ENCODE results near the gene FGF22.
"Not testable (repeated sequence)": the region's sequence is repeated elsewhere in the genome, so short reads cannot be mapped to it uniquely, and the experiment has no call there.

The FGF22 gene

GRCh38 chr19:622666-623065, 17.0 kb upstream of the FGF22 start:
- DNase-seq (ENCODE audit: low read depth): no peak

DNA sequence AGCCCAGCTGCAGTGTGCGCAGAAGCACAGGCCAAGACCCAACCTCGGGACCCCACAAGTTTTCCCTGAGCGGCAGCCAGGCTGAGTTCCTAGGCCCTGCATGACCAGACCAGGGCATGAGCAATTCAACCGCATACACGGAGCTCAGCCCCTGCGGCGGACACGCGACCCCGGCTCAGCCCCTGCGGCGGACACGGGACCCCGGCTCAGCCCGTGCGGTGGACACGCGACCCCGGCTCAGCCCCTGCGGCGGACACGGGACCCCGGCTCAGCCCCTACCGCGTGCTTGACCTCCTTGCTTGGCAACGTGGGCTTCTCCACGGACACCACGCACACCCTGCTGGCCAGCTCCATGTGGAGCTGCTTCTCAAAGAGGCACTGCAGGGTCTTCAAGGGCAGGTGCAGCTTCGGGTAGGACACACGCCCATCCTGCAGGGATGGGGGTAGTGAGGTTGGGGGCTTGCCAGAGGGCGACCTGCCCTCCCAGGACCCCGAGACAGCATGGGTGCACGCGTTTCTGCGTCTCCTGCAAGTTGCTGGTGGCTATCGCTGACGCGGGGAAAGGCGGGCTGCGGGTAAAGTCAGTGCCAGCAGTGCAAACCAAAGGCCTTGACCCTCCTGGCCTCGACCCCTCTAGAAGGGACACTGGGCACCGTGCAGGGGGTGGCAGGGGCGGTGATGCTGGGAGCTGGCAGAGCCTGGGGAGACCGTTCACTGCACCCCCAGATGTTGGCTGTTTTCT, 16.3 kb upstream of the FGF22 start:
- DNase-seq (ENCODE audit: low read depth): no peak

DNA sequence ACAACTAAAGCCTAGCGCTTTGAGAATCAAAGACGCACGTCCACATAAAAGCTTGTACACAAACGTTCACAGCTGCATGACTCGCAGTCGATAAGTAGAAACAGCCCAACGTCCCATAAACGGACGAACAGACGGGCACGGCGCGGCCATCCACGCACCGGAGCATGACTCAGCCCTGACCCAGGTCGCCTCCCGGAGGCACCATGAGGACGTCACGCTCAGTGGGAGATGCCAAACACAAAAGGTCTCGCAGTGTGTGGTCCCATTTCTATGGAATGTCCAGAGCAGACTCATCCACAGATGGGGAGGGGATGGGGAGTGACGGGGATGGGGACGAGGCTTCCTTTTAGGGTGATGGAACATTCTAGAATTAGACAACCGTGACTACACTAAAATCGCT, 15.7 kb upstream of the FGF22 start:
- DNase-seq (ENCODE audit: low read depth): peak; percentile 98

DNA sequence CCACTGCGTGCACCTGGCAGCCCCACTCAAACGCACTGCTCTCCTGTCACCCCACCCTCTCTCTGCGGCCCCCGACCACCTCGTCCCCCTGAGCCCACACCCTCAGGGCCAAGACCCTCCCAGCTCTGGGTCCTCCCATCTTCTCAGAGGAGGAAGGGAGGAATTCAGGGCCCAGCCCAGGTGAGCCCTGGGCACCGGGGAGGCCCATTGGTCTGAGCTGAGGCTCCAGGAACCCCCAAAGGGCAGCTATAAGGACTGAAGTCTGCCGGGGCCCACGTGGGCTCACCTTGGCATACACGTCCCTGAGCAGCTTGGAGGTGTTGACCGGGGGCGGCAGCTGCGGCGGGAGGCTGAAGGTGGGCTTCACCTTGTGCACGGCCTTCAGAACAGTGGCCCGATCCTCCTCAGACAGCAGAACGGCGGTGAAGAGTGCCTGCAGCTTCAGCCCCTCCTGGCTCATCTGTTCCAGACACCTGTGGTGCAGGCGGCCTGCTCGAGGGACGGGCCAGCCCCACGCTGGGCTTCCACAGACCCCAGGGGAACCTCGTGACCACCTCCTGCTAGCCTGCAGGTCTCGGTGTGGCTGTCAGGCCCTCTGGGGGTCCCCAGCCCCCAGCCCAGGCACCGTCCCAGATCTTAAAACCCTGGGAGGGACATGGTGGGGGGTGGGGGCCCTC, 15.1 kb upstream of the FGF22 start:
- no peak for DNase-seq (ENCODE audit: low read depth)

GRCh38 chr19:625257-625656, 14.4 kb upstream of the FGF22 start:
- DNase-seq (ENCODE audit: low read depth): no peak

DNA sequence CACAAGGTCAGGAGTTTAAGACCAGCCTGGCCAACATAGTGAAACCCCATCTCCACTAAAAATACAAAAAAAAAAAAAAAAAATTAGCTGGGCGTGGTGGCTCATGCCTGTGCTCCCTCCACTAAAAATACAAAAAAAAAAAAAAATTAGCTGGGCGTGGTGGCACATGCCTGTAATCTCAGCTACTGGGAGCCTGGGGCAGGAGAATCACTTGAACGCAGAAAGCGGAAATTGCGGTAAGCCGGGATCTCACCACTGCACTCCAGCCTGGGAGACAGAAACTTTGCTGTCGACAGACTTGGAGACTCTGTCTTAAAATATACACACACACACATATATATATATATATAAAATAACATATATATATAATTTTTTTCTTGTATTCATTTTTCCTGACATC, 13.1 kb upstream of the FGF22 start:
- DNase-seq (ENCODE audit: low read depth): peak; percentile 71

GRCh38 chr19:628168-628567, 11.5 kb upstream of the FGF22 start:
- no peak for DNase-seq (ENCODE audit: low read depth)

GRCh38 chr19:629515-629914, 10.2 kb upstream of the FGF22 start:
- not testable (repeated sequence) for DNase-seq (ENCODE audit: low read depth)

DNA sequence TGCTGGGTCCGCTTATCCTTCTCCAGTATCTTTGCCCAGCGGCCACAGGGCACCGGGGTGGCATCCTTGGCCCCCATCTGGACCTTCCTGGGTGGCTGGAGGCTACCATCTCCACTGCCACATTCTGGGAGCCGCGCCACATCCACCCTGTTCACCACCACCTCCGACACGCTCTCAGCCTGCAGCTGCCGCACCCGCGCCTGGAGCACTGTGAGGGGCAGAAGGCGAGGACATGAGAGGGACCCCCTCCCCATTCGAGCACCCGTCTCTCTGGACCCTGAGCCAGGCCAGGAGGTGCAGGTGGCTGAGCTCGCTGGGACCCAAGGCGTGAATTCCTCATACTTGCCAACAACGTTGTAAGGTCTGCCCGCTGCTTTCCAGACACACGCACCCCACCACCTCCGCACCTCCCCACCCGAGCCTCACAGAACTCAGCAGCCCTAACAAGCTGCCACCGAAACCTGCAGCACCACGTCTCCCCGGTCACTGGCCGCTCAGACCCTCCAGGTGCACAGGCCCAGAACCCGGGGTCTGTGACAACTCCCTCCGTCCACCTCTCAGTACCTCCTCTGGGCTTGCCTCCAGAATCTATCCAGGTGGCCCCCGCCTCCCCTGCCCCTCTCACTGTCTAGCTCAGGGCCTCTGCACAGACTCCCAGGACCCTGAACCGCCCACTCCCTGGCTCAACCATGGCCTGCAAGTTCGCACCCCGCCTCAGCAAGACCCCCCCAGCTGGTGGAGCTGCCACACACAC, 9.5 kb upstream of the FGF22 start:
- DNase-seq (ENCODE audit: low read depth): no peak

DNA sequence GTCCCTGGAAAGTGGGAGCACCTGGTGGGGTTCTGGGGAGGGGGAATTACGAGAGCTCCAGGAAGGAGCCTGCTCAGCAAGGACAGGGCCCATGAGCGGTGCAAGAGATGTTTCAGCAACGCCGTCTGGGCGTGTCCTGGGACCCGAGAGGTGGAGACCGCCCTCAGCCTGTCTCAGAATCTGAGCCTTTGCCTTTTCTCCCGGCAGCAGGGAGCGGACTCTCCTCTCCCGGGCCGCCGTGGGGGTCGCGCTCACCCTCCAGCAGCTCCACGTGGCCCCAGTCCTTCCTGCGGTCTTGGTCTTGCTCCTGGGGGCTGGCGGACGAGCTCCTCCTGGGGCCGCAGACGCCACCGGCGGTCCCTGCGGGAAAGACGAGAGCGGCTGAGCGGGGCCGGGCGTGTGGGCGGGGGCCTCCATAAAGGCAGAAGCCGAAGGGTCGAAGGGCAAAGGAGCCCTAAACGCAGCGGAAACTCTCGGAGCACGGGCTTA, 7.1 kb upstream of the FGF22 start:
- DNase-seq (ENCODE audit: low read depth): peak; percentile 75

- peak; percentile 99 for DNase-seq (ENCODE audit: low read depth)
Observed at GRCh38 chr19:633068-633785, 6.5 kb upstream of the FGF22 start, which contains the start of gene POLRMT. Gene POLRMT (minus strand): TSS chr19:633537. CDS start chr19:633512, 25 bp downstream.

- no peak for DNase-seq (ENCODE audit: low read depth)
Observed at GRCh38 chr19:633786-634639, 5.7 kb upstream of the FGF22 start.

GRCh38 chr19:634975-635652, 4.6 kb upstream of the FGF22 start:
- no peak for DNase-seq (ENCODE audit: low read depth)

DNA sequence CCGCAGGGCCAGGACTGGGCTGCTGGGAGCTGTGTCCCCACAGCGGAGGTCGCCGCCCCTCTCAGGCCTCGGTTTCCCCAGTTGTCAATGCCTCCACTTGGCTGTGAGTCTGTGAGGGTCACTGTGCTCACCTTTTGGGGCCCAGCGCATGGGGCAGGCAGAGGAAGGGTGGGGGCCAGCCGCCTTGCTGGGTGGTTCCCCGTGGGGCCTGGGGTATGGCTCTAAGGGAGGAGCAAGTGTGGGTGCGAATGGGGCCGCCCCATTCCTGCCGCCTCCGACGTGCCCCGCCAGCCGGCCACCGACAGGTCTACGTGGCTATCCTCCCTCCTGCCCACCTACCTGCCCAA, 800 bp upstream of the FGF22 start:
- no peak for DNase-seq (ENCODE audit: low read depth)

GRCh38 chr19:640161-640558, 481 bp downstream of the FGF22 start:
- DNase-seq (ENCODE audit: low read depth): no peak

DNA sequence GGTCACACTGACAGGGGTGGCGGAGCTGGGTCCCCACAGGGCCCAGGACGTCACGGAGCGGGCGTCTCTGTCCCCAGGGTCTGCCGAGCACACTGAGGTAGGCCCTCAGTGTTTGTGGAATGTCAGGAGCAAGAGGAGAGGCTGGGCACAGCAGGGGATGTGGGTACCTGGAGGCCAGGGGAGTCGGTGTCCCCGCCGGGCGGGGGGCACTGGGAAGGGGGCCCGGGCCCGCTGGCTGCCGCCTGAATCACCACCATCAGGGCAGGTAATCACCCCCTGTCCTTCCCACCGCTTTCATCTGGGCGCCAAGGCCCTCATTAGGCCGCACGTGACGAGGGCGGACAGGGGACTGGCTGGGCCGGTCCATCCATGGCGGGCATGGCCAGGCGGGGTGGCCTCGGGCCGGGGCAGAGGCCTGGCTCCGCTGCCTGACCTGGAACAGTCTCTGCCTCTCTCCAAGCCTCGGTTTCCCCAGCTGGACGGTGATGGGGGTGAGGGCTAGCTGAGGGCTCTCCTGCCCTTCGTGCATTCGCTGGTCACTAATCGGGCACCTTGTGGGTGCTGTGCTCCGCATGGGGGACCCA, 1.0 kb downstream of the FGF22 start:
- no peak for DNase-seq (ENCODE audit: low read depth)

- no peak for DNase-seq (ENCODE audit: low read depth)
Observed at GRCh38 chr19:641702-642101, 2.0 kb downstream of the FGF22 start.

- DNase-seq (ENCODE audit: low read depth): no peak
Observed at GRCh38 chr19:642767-643727, 3.4 kb downstream of the FGF22 start.

DNA sequence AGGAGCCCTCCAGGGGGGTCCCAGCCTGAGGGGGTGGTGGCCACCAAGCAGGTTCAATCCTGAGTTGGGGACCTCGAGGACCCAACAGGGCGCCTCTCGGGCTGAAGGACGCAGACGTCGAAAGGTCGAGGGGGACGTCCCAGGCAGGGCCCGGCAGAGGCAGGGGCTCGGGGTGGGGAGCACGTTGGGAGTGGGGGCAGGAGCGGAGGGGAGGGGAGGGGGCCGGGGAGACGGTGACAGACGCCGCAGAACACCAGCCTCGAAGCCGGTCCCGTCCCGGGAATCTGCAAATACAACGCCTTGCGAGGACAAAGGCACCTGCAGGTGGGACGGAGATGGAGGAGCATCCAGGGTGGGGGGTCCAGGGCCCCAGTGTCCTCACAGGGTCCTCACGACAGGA, 4.1 kb downstream of the FGF22 start:
- no peak for DNase-seq (ENCODE audit: low read depth)
